OCI-M1 (cell line): ENCODE results near the gene ACCS.

Experiments used
- DNase-seq: peaks from one replicate; lab custom pipeline; 2025; lab: John Stamatoyannopoulos, UW

ACCS gene

GRCh38 chr11:44065841-44066731 lies at the start of gene ACCS:
Gene ACCS (plus strand): TSS chr11:44066270. CDS start chr11:44067628, 1,358 bp downstream.
- peak; percentile 96 for DNase-seq

- DNase-seq: no peak
These were observed 49.3 kb upstream of the ACCS start for GRCh38 chr11:44016546-44017442.

GRCh38 chr11:44017443-44018126 lies 48.5 kb upstream of the ACCS start:
- no peak for DNase-seq

GRCh38 chr11:44018127-44018521 lies 47.9 kb upstream of the ACCS start:
- no peak for DNase-seq

GRCh38 chr11:44018829-44019228 lies 47.2 kb upstream of the ACCS start:
- DNase-seq: no peak

- no peak for DNase-seq
These were observed 41.1 kb upstream of the ACCS start for GRCh38 chr11:44024977-44025376.

- DNase-seq: peak; percentile 12
These were observed 40.3 kb upstream of the ACCS start for GRCh38 chr11:44025727-44026126.

GRCh38 chr11:44028401-44028800 lies 37.7 kb upstream of the ACCS start:
- no peak for DNase-seq

GRCh38 chr11:44028816-44029506 lies 37.1 kb upstream of the ACCS start:
- no peak for DNase-seq

- no peak for DNase-seq
These were observed 36.6 kb upstream of the ACCS start for GRCh38 chr11:44029507-44029845.

- peak; percentile 13 for DNase-seq
These were observed 35.8 kb upstream of the ACCS start for GRCh38 chr11:44029977-44030911.

GRCh38 chr11:44030996-44031395 lies 35.1 kb upstream of the ACCS start:
- no peak for DNase-seq

- no peak for DNase-seq
These were observed 34.5 kb upstream of the ACCS start for GRCh38 chr11:44031549-44031948.

GRCh38 chr11:44032299-44033085 lies 33.6 kb upstream of the ACCS start:
- DNase-seq: no peak

- DNase-seq: no peak
These were observed 32.6 kb upstream of the ACCS start for GRCh38 chr11:44033411-44033850.

- DNase-seq: no peak
These were observed 32.2 kb upstream of the ACCS start for GRCh38 chr11:44033856-44034255.

GRCh38 chr11:44034639-44035038 lies 31.4 kb upstream of the ACCS start:
- DNase-seq: no peak

- DNase-seq: peak; percentile 84
These were observed 29.0 kb upstream of the ACCS start for GRCh38 chr11:44036811-44037657.

- no peak for DNase-seq
These were observed 28.4 kb upstream of the ACCS start for GRCh38 chr11:44037658-44037998.
